HepG2 (cell line): Measurements from ENCODE around the gene ATG5. TPM values are rescaled to one million over a fixed set of nuclear protein-coding genes. Genes with fewer than 3 reads are reported as not detected.

ENCODE experiments used
- ATAC-seq: fragments of 200-7000 bp; cut with Tn5 transposase; 3 replicates; pipeline ENCODE4 v1.9.1; 2020; ENCODE audit warnings: mild to moderate bottlenecking, moderate library complexity
- BruUV-seq: library from RNA; stranded (reverse); fragments of 400-500 nt; replicated peaks from 2 replicates; lab custom pipeline; 2021; lab: Mats Ljungman, UMichigan
- CTCF ChIA-PET: fragments of 300-600 bp; formaldehyde crosslinking; extraction: SDS; loops from one replicate; lab custom pipeline; 2021; ENCODE audit warnings: low total read pairs, inconsistent platforms, low intra/inter-chr PET ratio; lab: Yijun Ruan, JAX
- POLR2A ChIA-PET: fragments of 350-600 bp; sonication (Branson Sonifier 250); formaldehyde crosslinking; loops from one replicate; lab custom pipeline; 2020; ENCODE audit warnings: antibody characterized with exemption, inconsistent platforms; lab: Yijun Ruan, JAX
- DNase-seq: peaks from one replicate; pipeline ENCODE4 v3.0.0-alpha.2; 2015; ENCODE audit warnings: low spot score
- FAIRE-seq: peaks from 3 replicates; lab custom pipeline; 2011; peaks lifted over from hg19 to GRCh38; lab: Jason Lieb, UNC
- H2AFZ ChIP-seq: one replicate; pipeline ENCODE4 v1.6.1; 2011; ENCODE audit warnings: low read length, inconsistent platforms
- H3K27ac ChIP-seq: fragments of 300-600 bp; 3 replicates; pipeline ENCODE4 v1.8.0; 2011; ENCODE audit warnings: mixed run types, mild to moderate bottlenecking, mixed read lengths, low read length, inconsistent platforms; ENCODE audit not compliant: insufficient read depth; ENCODE audit errors: extremely low read length
- H3K27me3 ChIP-seq, 2 experiments: fragments of 200-600 bp in 1 of 2; 2 replicates in 1 of 2; 3 replicates in 1 of 2; pipeline versions ENCODE4 v1.6.0 to v1.8.0; 2011; ENCODE audit warnings: low read length in 2 of 2, mild to moderate bottlenecking in 2 of 2, moderate library complexity in 2 of 2, inconsistent platforms in 1 of 2; ENCODE audit not compliant: insufficient read depth in 2 of 2, control insufficient read depth in 1 of 2
- H3K36me3 ChIP-seq, 2 experiments: fragments of 200-600 bp in 1 of 2; replicated peaks in 1 of 2; 2 replicates in 1 of 2; 3 replicates in 1 of 2; pipeline versions ENCODE4 v1.5.1 to v1.8.0; 2011; ENCODE audit warnings: low read length in 2 of 2, inconsistent platforms in 1 of 2; ENCODE audit not compliant: insufficient read depth in 2 of 2, control insufficient read depth in 1 of 2
- H3K4me1 ChIP-seq: 2 replicates; pipeline ENCODE4 v1.5.1; 2012; ENCODE audit warnings: low read length, inconsistent platforms; ENCODE audit not compliant: insufficient read depth
- H3K4me2 ChIP-seq: 2 replicates; pipeline ENCODE4 v1.6.0; 2011; ENCODE audit warnings: low read depth, low read length, inconsistent platforms
- H3K4me3 ChIP-seq, 3 experiments: fragments of 200-600 bp in 1 of 3; sonication (generic), shearing (Covaris generic) in 1 of 3; replicated peaks in 1 of 3; 2 replicates each; pipeline ENCODE4 v1.5.1; 2011 to 2016; ENCODE audit warnings: low read length in 3 of 3, inconsistent platforms in 2 of 3, low read depth in 2 of 3, mild to moderate bottlenecking in 2 of 3, control low read depth in 1 of 3, mixed read lengths in 1 of 3; ENCODE audit not compliant: insufficient read depth in 1 of 3
- H3K79me2 ChIP-seq: one replicate; pipeline ENCODE4 v1.6.1; 2011; ENCODE audit warnings: low read length, inconsistent platforms; ENCODE audit not compliant: insufficient read depth
- H3K9ac ChIP-seq: 2 replicates; pipeline ENCODE4 v1.6.0; 2011; ENCODE audit warnings: mild to moderate bottlenecking, low read depth, low read length, inconsistent platforms; ENCODE audit not compliant: insufficient read depth
- H3K9me3 ChIP-seq: 2 replicates; pipeline ENCODE4 v1.5.1; 2012; ENCODE audit warnings: mild to moderate bottlenecking, low read length
- H4K20me1 ChIP-seq: 2 replicates; pipeline ENCODE4 v1.6.0; 2011; ENCODE audit warnings: inconsistent platforms, mild to moderate bottlenecking, low read length, moderate library complexity; ENCODE audit not compliant: insufficient read depth
- CENPX ChIP-seq: sonication (generic); formaldehyde crosslinking; IDR thresholded peaks from 2 replicates; pipeline ENCODE4 v1.9.0; 2021; ENCODE audit warnings: mild to moderate bottlenecking, missing genetic modification reagents, moderate library complexity
- FOXO1 ChIP-seq: sonication (generic); formaldehyde crosslinking; IDR thresholded peaks from 2 replicates; pipeline ENCODE4 v1.4.0; 2020; ENCODE audit warnings: missing genetic modification reagents
- MAFF ChIP-seq: IDR thresholded peaks from 2 replicates; pipeline ENCODE4 v1.6.1; 2011; ENCODE audit warnings: low read depth, low read length, improper control_type of control experiment
- MAFK ChIP-seq, 2 experiments: IDR thresholded peaks in 1 of 2; conservative IDR thresholded peaks in 1 of 2; 2 replicates each; pipeline ENCODE4 v1.6.1; 2011; ENCODE audit warnings: improper control_type of control experiment in 2 of 2, low read length in 2 of 2
- RFXAP ChIP-seq: sonication (generic); formaldehyde crosslinking; IDR thresholded peaks from 2 replicates; pipeline ENCODE4 v1.4.0; 2020; ENCODE audit warnings: missing genetic modification reagents, borderline replicate concordance
- SP5 ChIP-seq: IDR thresholded peaks from 2 replicates; pipeline ENCODE4 v1.6.1; 2016; ENCODE audit warnings: low read depth, borderline replicate concordance
- YY1 ChIP-seq: IDR thresholded peaks from 2 replicates; pipeline ENCODE4 v1.6.1; 2011; ENCODE audit warnings: low read length, low read depth, moderate library complexity, mild to moderate bottlenecking; ENCODE audit not compliant: insufficient read depth, insufficient replicate concordance
- ZNF503 ChIP-seq: sonication (generic); formaldehyde crosslinking; IDR thresholded peaks from 2 replicates; pipeline ENCODE4 v1.4.0; 2020; ENCODE audit warnings: missing genetic modification reagents
- ZNF597 ChIP-seq: sonication (generic); formaldehyde crosslinking; IDR thresholded peaks from 2 replicates; pipeline ENCODE4 v1.5.0; 2020; ENCODE audit warnings: missing genetic modification reagents
- WGBS: methylation state at CpG from one replicate; pipeline ENCODE4 v1.1.6; 2017; ENCODE audit warnings: low lambda C conversion rate; 5-methylcytosine and 5-hydroxymethylcytosine counted together
- in situ Hi-C: cut with HindIII; loops from 2 replicates; pipeline ENCODE4 v1.10.0; 2017; ENCODE audit warnings: low pct_unique_long_range_greater_than_20kb; ENCODE audit not compliant: extremely low pct_ligation_motif_present
- intact Hi-C: fragments of 100-400 bp; cut with micrococcal nuclease; formaldehyde crosslinking; loops from one replicate; pipeline ENCODE4 v1.10.0; 2022; ENCODE audit not compliant: unreplicated experiment
- polyA plus RNA-seq, 8 experiments: library from polyadenylated mRNA; depleted of rRNA in 3 of 8; stranded (reverse) in 7 of 8; unstranded in 1 of 8; fragments of >200 nt; fragmentation: Illumina TruSeq in 4 of 8; extraction: Trizol in 4 of 8; gene quantifications; 2 replicates each; pipeline versions ENCODE4 v1.2.1 to v1.2.3, GENCODE V29; 2011 to 2016; ENCODE audit warnings: low read depth in 4 of 8, missing spikeins in 1 of 8, mixed read lengths in 1 of 8; ENCODE audit not compliant: insufficient read depth in 1 of 8
- total RNA-seq, 5 experiments: library from RNA; depleted of rRNA; stranded (reverse); fragments of >200 nt; fragmentation: Illumina TruSeq; extraction: Trizol; gene quantifications; 2 replicates each; pipeline ENCODE4 v1.2.3, GENCODE V29; 2016; ENCODE audit warnings: low read depth in 1 of 5

ATG5 gene
- total and polyA plus RNA-seq, 2 of the 13 experiments (the other 11 are each of a cell fraction or from before 2014, with no cell fraction given): 21.3 to 48.0 TPM

- no peaks in the 10 kb centered on the region for H3K36me3 ChIP-seq
- no peak for DNase-seq
- BruUV-seq: no TSS peak
- intact Hi-C loops: no loop called here
- H2AFZ ChIP-seq: no peak overlapping the region
- POLR2A ChIA-PET: no interaction called here
- WGBS: 48% methylated on average over 3 of the region's 3 CpGs
- CTCF ChIA-PET: no interaction called here
- TF ChIP-seq FOXO1 (CRISPR knock-in tag) (no peak), MAFF (peak; percentile 42; the same call in 1 of the 2 replicates), ZNF597 (CRISPR knock-in tag) (no peak), MAFK (conservative IDR thresholded peaks at IDR 0.05 in 1 of 2, IDR thresholded peaks at IDR 0.05 in 1 of 2; ENCODE audit: low read length in 2 of 2) (peak in 1 of 2 experiments; percentile 77; a peak in 3 of 4 replicates)
- TF ChIP-seq, all 625 proteins: peak for 2
- H3K27me3 ChIP-seq: peaks cover 0 to 9% of the 10 kb centered on the region in 2 experiments; a peak in 3 of 5 replicates
- in situ Hi-C loops: no loop called here
- FAIRE-seq (no peak), ATAC-seq (no peak)
- H3K27ac ChIP-seq: no peak overlapping the region
- no peaks in the 10 kb centered on the region for H3K79me2 ChIP-seq
- no peak overlapping the region for H3K4me3 ChIP-seq
- H3K9me3 ChIP-seq: no peaks in the 10 kb centered on the region
- H3K9ac ChIP-seq: no peak overlapping the region
- H3K4me1 ChIP-seq: no peaks in the 10 kb centered on the region
- H3K4me2 ChIP-seq: no peak overlapping the region
- no peaks in the 10 kb centered on the region for H4K20me1 ChIP-seq
These were observed 169.1 kb downstream of the ATG5 start for GRCh38 chr6:106156413-106156812.

GRCh38 chr6:106155219-106155830 lies 170.2 kb downstream of the ATG5 start:
- CTCF ChIA-PET: no interaction called here
- ATAC-seq (no peak), DNase-seq (no peak), FAIRE-seq (no peak)
- Histone ChIP-seq H3K4me2 (peak overlapping the region; percentile 36), H3K4me1 (no peaks in the 10 kb centered on the region), H3K27me3 (peaks cover 0 to 9% of the 10 kb centered on the region in 2 experiments; a peak in 3 of 5 replicates), H3K27ac (no peak overlapping the region), H3K4me3 (no peak overlapping the region), H2AFZ (no peak overlapping the region), H4K20me1 (no peaks in the 10 kb centered on the region), H3K9me3 (no peaks in the 10 kb centered on the region), H3K9ac (no peak overlapping the region), H3K79me2 (no peaks in the 10 kb centered on the region), H3K36me3 (no peaks in the 10 kb centered on the region)
- in situ Hi-C loops: no loop called here
- no TSS peak for BruUV-seq
- intact Hi-C loops: no loop called here
- WGBS: 28% methylated on average over 12 of the region's 12 CpGs
- POLR2A ChIA-PET: no interaction called here
- no peak for TF ChIP-seq SP5 (CRISPR knock-in tag)
- no peak for TF ChIP-seq ZNF503 (CRISPR knock-in tag)
- TF ChIP-seq RFXAP (CRISPR knock-in tag): no peak
- TF ChIP-seq CENPX (CRISPR knock-in tag): no peak
- no peak for TF ChIP-seq YY1
